Measurements from ENCODE around the gene PCDH19. TPM values are rescaled to one million over a fixed set of nuclear protein-coding genes. Genes with fewer than 3 reads are reported as not detected.

PCDH19 gene, protein sequence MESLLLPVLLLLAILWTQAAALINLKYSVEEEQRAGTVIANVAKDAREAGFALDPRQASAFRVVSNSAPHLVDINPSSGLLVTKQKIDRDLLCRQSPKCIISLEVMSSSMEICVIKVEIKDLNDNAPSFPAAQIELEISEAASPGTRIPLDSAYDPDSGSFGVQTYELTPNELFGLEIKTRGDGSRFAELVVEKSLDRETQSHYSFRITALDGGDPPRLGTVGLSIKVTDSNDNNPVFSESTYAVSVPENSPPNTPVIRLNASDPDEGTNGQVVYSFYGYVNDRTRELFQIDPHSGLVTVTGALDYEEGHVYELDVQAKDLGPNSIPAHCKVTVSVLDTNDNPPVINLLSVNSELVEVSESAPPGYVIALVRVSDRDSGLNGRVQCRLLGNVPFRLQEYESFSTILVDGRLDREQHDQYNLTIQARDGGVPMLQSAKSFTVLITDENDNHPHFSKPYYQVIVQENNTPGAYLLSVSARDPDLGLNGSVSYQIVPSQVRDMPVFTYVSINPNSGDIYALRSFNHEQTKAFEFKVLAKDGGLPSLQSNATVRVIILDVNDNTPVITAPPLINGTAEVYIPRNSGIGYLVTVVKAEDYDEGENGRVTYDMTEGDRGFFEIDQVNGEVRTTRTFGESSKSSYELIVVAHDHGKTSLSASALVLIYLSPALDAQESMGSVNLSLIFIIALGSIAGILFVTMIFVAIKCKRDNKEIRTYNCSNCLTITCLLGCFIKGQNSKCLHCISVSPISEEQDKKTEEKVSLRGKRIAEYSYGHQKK (N-terminal part only)
- 0.05 and 0.07 TPM in 2 replicates for total RNA-seq

DNA sequence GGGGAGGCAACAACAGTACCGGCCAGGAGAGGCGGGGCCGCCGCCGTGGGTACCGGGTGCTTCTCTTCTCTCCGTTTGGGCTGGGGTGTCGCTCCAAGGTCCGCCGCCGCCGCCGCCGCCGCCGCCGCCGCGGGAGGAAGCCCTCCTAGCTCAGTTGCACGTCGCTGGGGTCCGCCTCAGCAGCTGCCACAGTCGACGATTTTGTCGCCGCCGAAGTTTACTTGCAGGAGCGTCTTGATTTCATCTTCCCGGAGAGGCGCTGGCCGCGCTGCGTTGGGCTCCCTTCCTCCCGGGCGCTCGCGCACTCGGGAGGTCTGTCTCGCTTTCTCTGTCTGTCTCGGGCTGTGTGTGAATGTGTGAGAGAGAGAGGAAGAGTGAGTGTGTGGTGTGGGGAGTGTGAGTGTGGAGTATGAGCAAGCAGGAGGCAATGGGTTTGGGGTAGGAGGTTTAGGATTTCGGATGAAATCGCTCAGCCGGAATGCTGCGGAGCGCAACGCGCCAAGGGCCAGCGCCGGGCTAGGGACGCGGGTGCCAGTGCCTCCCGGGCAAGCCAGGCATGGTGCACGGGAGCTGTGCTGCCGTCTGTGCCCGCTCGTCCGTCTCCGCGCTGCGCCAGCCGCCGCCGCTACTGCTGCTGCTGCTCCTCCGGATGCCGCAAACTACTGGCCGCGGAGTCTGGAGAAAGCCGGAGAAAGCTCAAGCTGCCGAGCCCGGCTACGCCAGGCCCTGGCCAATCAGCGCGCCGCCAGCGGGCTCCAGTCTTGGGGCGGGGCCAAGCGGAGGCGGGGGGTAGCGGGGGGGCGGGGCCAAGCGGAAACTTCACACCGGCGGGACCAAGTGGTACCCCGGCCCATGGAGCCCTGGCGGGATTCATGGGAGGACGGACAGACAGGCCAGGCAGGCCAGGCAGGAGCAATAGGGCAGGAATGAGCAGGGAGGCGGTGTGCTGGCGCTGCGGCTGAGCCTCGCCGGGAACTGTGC is at the start of gene PCDH19:
PCDH19 (minus strand) TSS at position 664 of the 981 bp plus-strand sequence. CDS start 1,676 bp downstream, outside the sequence.

Other genes starting within 250 kb of the PCDH19 start
- not detected in 2 replicates for gene TNMD, start 174.7 kb upstream of the PCDH19 start, total RNA-seq
- 20.6 and 25.4 TPM in 2 replicates for gene TSPAN6, start 226.5 kb upstream of the PCDH19 start, total RNA-seq
- 30.5 and 31.4 TPM in 2 replicates for gene SRPX2, start 233.9 kb upstream of the PCDH19 start, total RNA-seq